Trophoblast cell (in vitro differentiated cells and primary cell): ENCODE results near the gene IL1A.

Experiments
- DNase-seq, 2 donors: peaks; one replicate each; pipeline ENCODE4 v3.0.0-alpha.2; 2016
- H2AFZ ChIP-seq: 2 replicates; pipeline ENCODE4 v1.6.1; 2013; ENCODE audit warnings: low read length, moderate library complexity, mild to moderate bottlenecking; ENCODE audit not compliant: insufficient read depth, poor library complexity
- H2AK5ac ChIP-seq: 2 replicates; pipeline ENCODE4 v1.6.1; 2013; ENCODE audit warnings: mild to moderate bottlenecking, low read length
- H2BK120ac ChIP-seq: 2 replicates; pipeline ENCODE4 v1.6.1; 2013; ENCODE audit warnings: low read length, mild to moderate bottlenecking, moderate library complexity; ENCODE audit not compliant: insufficient read depth, poor library complexity
- H2BK12ac ChIP-seq: 2 replicates; pipeline ENCODE4 v1.6.1; 2013; ENCODE audit warnings: mild to moderate bottlenecking, low read length, moderate library complexity
- H2BK5ac ChIP-seq: 2 replicates; pipeline ENCODE4 v1.6.1; 2013; ENCODE audit warnings: low read length, low read depth, moderate library complexity, mild to moderate bottlenecking; ENCODE audit not compliant: poor library complexity
- H3K14ac ChIP-seq: 2 replicates; pipeline ENCODE4 v1.6.1; 2013; ENCODE audit warnings: mild to moderate bottlenecking, low read length
- H3K18ac ChIP-seq: 2 replicates; pipeline ENCODE4 v1.6.1; 2013; ENCODE audit warnings: mild to moderate bottlenecking, low read length
- H3K23ac ChIP-seq: 2 replicates; pipeline ENCODE4 v1.6.1; 2013; ENCODE audit warnings: low read length
- H3K27ac ChIP-seq: 2 replicates; pipeline ENCODE4 v1.5.1; 2013; ENCODE audit warnings: low read depth, mild to moderate bottlenecking, inconsistent platforms, low read length, moderate library complexity
- H3K27me3 ChIP-seq: 2 replicates; pipeline ENCODE4 v1.6.1; 2013; ENCODE audit warnings: inconsistent platforms, mild to moderate bottlenecking, low read length, moderate library complexity; ENCODE audit not compliant: insufficient read depth
- H3K36me3 ChIP-seq, 2 experiments: 1 replicate in 1 of 2; 2 replicates in 1 of 2; pipeline ENCODE4 v1.6.1; 2013; ENCODE audit warnings: low read length in 2 of 2, mild to moderate bottlenecking in 2 of 2, moderate library complexity in 1 of 2; ENCODE audit not compliant: insufficient read depth in 2 of 2, control insufficient read depth in 1 of 2
- H3K4ac ChIP-seq: 2 replicates; pipeline ENCODE4 v1.6.1; 2013; ENCODE audit warnings: low read depth, mild to moderate bottlenecking, low read length, moderate library complexity
- H3K4me1 ChIP-seq, 2 experiments: 1 replicate in 1 of 2; 2 replicates in 1 of 2; pipeline ENCODE4 v1.6.1; 2013; ENCODE audit warnings: low read length in 2 of 2, mild to moderate bottlenecking in 2 of 2, moderate library complexity in 1 of 2; ENCODE audit not compliant: insufficient read depth in 2 of 2, control insufficient read depth in 1 of 2
- H3K4me2 ChIP-seq: 2 replicates; pipeline ENCODE4 v1.6.1; 2013; ENCODE audit warnings: inconsistent platforms, mild to moderate bottlenecking, low read length, moderate library complexity
- H3K4me3 ChIP-seq: 2 replicates; pipeline ENCODE4 v1.5.1; 2013; ENCODE audit warnings: mild to moderate bottlenecking, low read depth, low read length, inconsistent platforms
- H3K79me1 ChIP-seq: one replicate; pipeline ENCODE4 v1.6.1; 2013; ENCODE audit warnings: low read length
- H3K79me2 ChIP-seq: 2 replicates; pipeline ENCODE4 v1.6.1; 2013; ENCODE audit warnings: low read length, mild to moderate bottlenecking; ENCODE audit not compliant: control insufficient read depth, insufficient read depth, poor library complexity
- H3K9ac ChIP-seq: 2 replicates; pipeline ENCODE4 v1.6.1; 2013; ENCODE audit warnings: mild to moderate bottlenecking, low read length
- H3K9me3 ChIP-seq: 2 replicates; pipeline ENCODE4 v1.6.1; 2013; ENCODE audit warnings: low read depth, mild to moderate bottlenecking, control low read depth, inconsistent platforms, low read length; ENCODE audit not compliant: insufficient read depth
- H4K12ac ChIP-seq: 2 replicates; pipeline ENCODE4 v1.6.1; 2013; ENCODE audit warnings: low read depth, mild to moderate bottlenecking, low read length, moderate library complexity
- H4K8ac ChIP-seq: 2 replicates; pipeline ENCODE4 v1.6.1; 2013; ENCODE audit warnings: low read depth, mild to moderate bottlenecking, low read length, moderate library complexity
- H4K91ac ChIP-seq: one replicate; pipeline ENCODE4 v1.6.1; 2013; ENCODE audit warnings: low read depth, mild to moderate bottlenecking, low read length, moderate library complexity
- WGBS: extraction: QIAGEN DNeasy Blood & Tissue Kit; methylation state at CpG from one replicate; pipeline ENCODE4 v1.1.7; 2013; ENCODE audit warnings: missing lambda C conversion rate; ENCODE audit not compliant: insufficient read length, insufficient coverage; ENCODE audit errors: extremely low coverage; 5-methylcytosine and 5-hydroxymethylcytosine counted together

The IL1A gene

DNA sequence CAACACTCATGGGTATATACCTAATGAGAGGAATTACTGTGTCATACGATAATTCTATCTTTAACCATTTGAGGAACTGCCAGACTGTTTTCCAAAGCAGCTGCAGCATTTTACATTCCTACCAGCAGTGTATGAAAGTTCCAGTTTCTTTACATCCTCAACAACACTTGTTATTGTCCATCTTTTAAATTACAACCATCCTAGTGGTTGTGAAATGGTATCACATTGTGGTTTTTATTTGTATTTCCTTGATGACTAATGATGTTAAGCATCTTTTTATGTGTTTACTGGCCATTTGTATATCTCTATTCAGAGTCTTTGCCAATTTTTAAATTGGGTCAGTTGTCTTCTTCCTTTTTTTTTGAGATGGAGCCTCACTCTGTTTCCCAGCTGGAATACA lies 15.9 kb downstream of the IL1A start:
- H3K4me3 ChIP-seq: no peak overlapping the region
- no peak overlapping the region for H3K23ac ChIP-seq
- H4K12ac ChIP-seq: no peak overlapping the region
- no CpG with 5 or more reads among the region's 1 CpG for WGBS
- H3K27me3 ChIP-seq: no peaks in the 10 kb centered on the region
- H3K14ac ChIP-seq: no peak overlapping the region
- H3K79me2 ChIP-seq: no peaks in the 10 kb centered on the region
- H3K79me1 ChIP-seq: no peaks in the 10 kb centered on the region
- H2AK5ac ChIP-seq: no peak overlapping the region
- H3K9ac ChIP-seq: no peak overlapping the region
- no peak overlapping the region for H2BK120ac ChIP-seq
- no peaks in the 10 kb centered on the region for H3K36me3 ChIP-seq
- H3K4me1 ChIP-seq: peaks cover 0 to 3% of the 10 kb centered on the region in 2 experiments
- H3K9me3 ChIP-seq: peaks cover 2% of the 10 kb centered on the region
- DNase-seq: peak in 1 of 2 donors; percentile 26
- H3K18ac ChIP-seq: no peak overlapping the region
- no peak overlapping the region for H4K91ac ChIP-seq
- H3K4me2 ChIP-seq: no peak overlapping the region
- H2BK5ac ChIP-seq: no peak overlapping the region
- no peak overlapping the region for H2BK12ac ChIP-seq
- H4K8ac ChIP-seq: no peak overlapping the region
- no peak overlapping the region for H3K4ac ChIP-seq
- no peak overlapping the region for H2AFZ ChIP-seq
- H3K27ac ChIP-seq: no peak overlapping the region

DNA sequence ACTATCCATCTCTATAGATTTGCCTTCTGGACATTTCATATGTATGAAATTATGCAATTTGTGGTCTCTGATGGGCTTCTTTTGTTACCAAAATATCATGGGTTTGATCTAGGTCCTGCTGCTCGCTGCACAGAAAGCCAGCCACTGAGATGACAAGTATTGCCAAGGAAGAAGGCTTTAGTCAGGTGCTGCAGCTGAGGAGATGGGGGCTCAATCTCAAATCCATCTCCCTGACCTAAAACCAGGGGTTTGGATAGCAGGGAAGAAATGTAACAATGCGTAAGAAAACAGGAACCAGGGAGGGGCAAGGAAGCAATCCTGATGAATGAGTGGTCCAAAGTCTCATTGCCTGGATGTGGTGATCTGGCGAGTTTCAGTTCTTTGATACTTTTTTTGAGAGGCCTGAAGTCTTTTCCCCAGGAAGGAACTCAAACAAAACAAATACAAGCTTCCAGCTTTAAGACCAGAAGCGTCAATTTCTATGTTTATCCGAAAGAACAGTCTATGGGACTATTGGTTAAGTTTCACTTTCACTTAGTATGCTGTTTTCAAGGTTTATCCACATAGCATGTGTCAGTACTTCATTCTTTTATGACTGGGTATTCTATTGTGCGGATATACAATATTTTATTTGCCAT lies 16.5 kb downstream of the IL1A start:
- Histone ChIP-seq H4K12ac (no peak overlapping the region), H2AFZ (no peak overlapping the region)

DNA sequence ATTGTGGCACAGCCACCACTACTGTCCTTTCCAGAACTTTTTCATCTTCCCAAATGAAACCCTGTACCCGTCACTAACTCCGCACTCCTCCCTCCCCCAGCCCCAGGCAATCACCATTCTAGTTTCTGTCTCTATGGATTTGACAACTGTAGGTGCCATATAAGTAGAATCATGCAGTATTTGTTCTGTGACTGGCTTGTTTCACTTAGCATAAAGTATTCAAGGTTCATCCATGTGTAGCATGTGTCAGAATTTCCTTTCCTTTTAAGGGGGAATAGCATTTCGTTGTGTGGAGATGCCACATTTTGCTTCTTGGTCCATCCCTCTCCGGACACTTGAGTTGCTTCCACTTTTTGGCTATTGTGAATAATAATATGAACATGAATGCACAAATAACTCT lies 19.0 kb downstream of the IL1A start:
- Histone ChIP-seq H2BK120ac (no peak overlapping the region), H2AFZ (no peak overlapping the region), H4K12ac (no peak overlapping the region), H3K36me3 (no peaks in the 10 kb centered on the region), H4K91ac (no peak overlapping the region), H3K18ac (no peak overlapping the region), H3K4me3 (no peak overlapping the region), H2BK5ac (no peak overlapping the region), H3K9me3 (peaks cover 2% of the 10 kb centered on the region), H3K4ac (no peak overlapping the region), H3K4me1 (peaks cover 0 to 7% of the 10 kb centered on the region in 2 experiments), H4K8ac (peak overlapping the region; percentile 26), H2BK12ac (no peak overlapping the region), H3K79me1 (no peaks in the 10 kb centered on the region), H3K79me2 (no peaks in the 10 kb centered on the region), H3K9ac (no peak overlapping the region), H3K27ac (no peak overlapping the region), H3K14ac (no peak overlapping the region), H2AK5ac (no peak overlapping the region), H3K23ac (no peak overlapping the region), H3K27me3 (no peaks in the 10 kb centered on the region), H3K4me2 (peak overlapping the region; percentile 60)
- no CpG with 5 or more reads among the region's 4 CpGs for WGBS
- no peak for DNase-seq

More for the DNA sequence above, 16.5 kb downstream of the IL1A start:
- H2BK120ac ChIP-seq: no peak overlapping the region
- H3K4me2 ChIP-seq: no peak overlapping the region
- H3K18ac ChIP-seq: no peak overlapping the region
- H3K4ac ChIP-seq: no peak overlapping the region
- no peak overlapping the region for H2AK5ac ChIP-seq
- H3K14ac ChIP-seq: no peak overlapping the region
- H3K4me3 ChIP-seq: no peak overlapping the region
- no peaks in the 10 kb centered on the region for H3K79me1 ChIP-seq
- H2BK12ac ChIP-seq: no peak overlapping the region
- no peaks in the 10 kb centered on the region for H3K79me2 ChIP-seq
- DNase-seq: no peak
- H4K8ac ChIP-seq: no peak overlapping the region
- no peaks in the 10 kb centered on the region for H3K27me3 ChIP-seq
- no peak overlapping the region for H3K23ac ChIP-seq
- peaks cover 0 to 7% of the 10 kb centered on the region in 2 experiments for H3K4me1 ChIP-seq
- H4K91ac ChIP-seq: no peak overlapping the region
- no peak overlapping the region for H2BK5ac ChIP-seq
- H3K27ac ChIP-seq: no peak overlapping the region
- WGBS: no CpG with 5 or more reads among the region's 6 CpGs
- H3K9me3 ChIP-seq: peaks cover 2% of the 10 kb centered on the region
- no peaks in the 10 kb centered on the region for H3K36me3 ChIP-seq
- H3K9ac ChIP-seq: no peak overlapping the region

DNA sequence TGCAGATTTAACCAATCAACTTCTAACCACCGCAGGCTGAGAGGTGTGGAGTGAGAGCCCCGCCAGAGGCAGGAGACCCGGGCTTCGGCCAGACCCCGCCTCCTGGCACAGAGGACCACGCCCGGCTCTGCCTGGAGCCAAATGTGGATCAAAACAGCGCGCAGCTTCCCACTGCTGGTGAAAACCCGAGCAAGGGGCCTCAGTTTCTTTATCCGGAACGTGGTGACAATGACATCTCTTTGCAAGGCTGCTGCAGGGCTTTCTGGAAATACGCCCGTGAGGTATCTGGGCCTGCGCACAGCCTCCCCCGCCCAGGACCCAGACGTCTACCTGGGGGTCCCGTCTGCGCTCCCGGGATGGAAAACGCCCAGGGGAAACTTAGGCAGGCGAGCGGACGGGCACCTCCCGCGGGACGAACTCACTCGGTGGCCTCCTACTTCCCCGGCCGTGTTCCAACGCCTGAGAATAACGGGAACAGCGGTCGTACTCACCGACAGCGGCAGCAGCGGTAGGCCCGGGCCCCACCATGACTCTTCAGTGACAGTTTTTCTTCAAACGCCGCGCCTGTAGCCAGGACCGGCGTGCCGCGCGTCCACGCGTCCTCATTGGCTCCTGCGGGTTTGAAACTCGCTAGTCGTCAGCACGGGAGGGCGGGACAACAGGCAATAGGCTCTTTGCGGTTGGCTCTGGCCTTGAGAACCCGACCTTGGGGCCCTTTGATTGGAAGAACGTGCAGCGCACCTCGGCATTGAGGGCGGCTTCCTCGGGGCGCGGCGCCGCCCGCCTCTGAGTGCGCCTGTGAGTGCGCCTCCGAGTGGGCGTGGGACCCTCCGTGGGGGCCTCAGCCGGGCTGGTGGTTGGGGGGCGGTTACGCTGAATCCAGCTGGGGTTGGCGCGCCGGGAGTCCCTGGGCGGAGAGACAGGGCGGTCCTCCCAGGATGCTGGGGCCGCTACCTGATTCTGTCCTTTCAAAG lies 19.9 kb downstream of the IL1A start, which contains the start of gene CKAP2L:
Gene CKAP2L (minus strand): TSS at position 539 of the 974 bp plus-strand sequence. CDS start 11 bp downstream, at position 528.
- Histone ChIP-seq H4K91ac (peak within 1 kb of the TSS; percentile 15), H2AK5ac (no peak within 1 kb of the TSS), H3K27me3 (no peaks in the 10 kb centered on the region), H3K4ac (no peak within 1 kb of the TSS), H3K36me3 (no peaks in the 10 kb centered on the region), H3K14ac (peak within 1 kb of the TSS; percentile 6), H3K23ac (no peak within 1 kb of the TSS), H3K4me2 (peak within 1 kb of the TSS; percentile 79), H3K4me1 (peaks cover 0 to 7% of the 10 kb centered on the region in 2 experiments), H3K9me3 (no peaks in the 10 kb centered on the region), H2AFZ (peak within 1 kb of the TSS; percentile 52), H3K18ac (no peak within 1 kb of the TSS), H3K9ac (peak within 1 kb of the TSS; percentile 85), H3K27ac (no peak within 1 kb of the TSS), H2BK12ac (no peak within 1 kb of the TSS), H2BK120ac (no peak within 1 kb of the TSS), H3K79me2 (no peaks in the 10 kb centered on the region), H2BK5ac (no peak within 1 kb of the TSS), H4K8ac (peak within 1 kb of the TSS; percentile 66), H3K4me3 (peak within 1 kb of the TSS; percentile 83), H4K12ac (no peak within 1 kb of the TSS), H3K79me1 (no peaks in the 10 kb centered on the region)
- WGBS: no CpG with 5 or more reads among the region's 79 CpGs
- DNase-seq: peak; percentile 98
